ENCODE data around the gene ADAMTS7. TPM values are rescaled to one million over a fixed set of nuclear protein-coding genes. Genes with fewer than 3 reads are reported as not detected.

ADAMTS7 gene
- total RNA-seq, 1 experiment from 2014 or later, result 1.1 TPM

GRCh38 chr15:78715930-78716329 lies 95.3 kb downstream of the ADAMTS7 start:
- H3K27me3 Mint-ChIP-seq (ENCODE audit: insufficient read depth, unreplicated experiment), result peaks cover 4% of the 10 kb centered on the region
- BruUV-seq (replicated peaks), result no TSS peak
- no peaks in the 10 kb centered on the region for H3K36me3 Mint-ChIP-seq (ENCODE audit: insufficient read depth, unreplicated experiment)
- ChIA-PET POLR2A (no interaction called here), CTCF (no interaction called here)
- no peak overlapping the region for H3K4me3 Mint-ChIP-seq (ENCODE audit: unreplicated experiment)
- H3K4me1 Mint-ChIP-seq (ENCODE audit: low read depth, unreplicated experiment), result no peaks in the 10 kb centered on the region
- no peaks in the 10 kb centered on the region for H3K36me3 ChIP-seq (ENCODE audit: control insufficient read depth, insufficient read depth, low read length)
- H3K4me1 ChIP-seq, result no peaks in the 10 kb centered on the region
- no peak for TF ChIP-seq CTCF (IDR thresholded peaks at IDR 0.05; ENCODE audit: insufficient read depth in 1 of 2, low read depth in 1 of 2, low read length in 1 of 2, severe bottlenecking in 1 of 2, unreplicated experiment in 1 of 2)
- intact Hi-C loops (cut with micrococcal nuclease; ENCODE audit: unreplicated experiment), result no loop called here
- no peak for DNase-seq
- peaks cover 15% of the 10 kb centered on the region for H3K9me3 Mint-ChIP-seq (ENCODE audit: unreplicated experiment)
- no peak overlapping the region for H3K4me3 ChIP-seq (ENCODE audit: low read depth, low read length)
- no peaks in the 10 kb centered on the region for H3K27me3 ChIP-seq (replicated peaks; ENCODE audit: control insufficient read depth, insufficient read depth, low read length)
- no peaks in the 10 kb centered on the region; the same call in 1 of the 2 replicates for H3K9me3 ChIP-seq
- no peak overlapping the region for H3K27ac Mint-ChIP-seq (ENCODE audit: unreplicated experiment)

GRCh38 chr15:78715434-78715833 lies 95.8 kb downstream of the ADAMTS7 start:
- Mint-ChIP-seq H3K27me3 (ENCODE audit: insufficient read depth, unreplicated experiment) (peaks cover 4% of the 10 kb centered on the region), H3K4me3 (ENCODE audit: unreplicated experiment) (no peak overlapping the region), H3K36me3 (ENCODE audit: insufficient read depth, unreplicated experiment) (no peaks in the 10 kb centered on the region), H3K27ac (ENCODE audit: unreplicated experiment) (no peak overlapping the region), H3K4me1 (ENCODE audit: low read depth, unreplicated experiment) (no peaks in the 10 kb centered on the region), H3K9me3 (ENCODE audit: unreplicated experiment) (peaks cover 15% of the 10 kb centered on the region)
- Histone ChIP-seq H3K36me3 (ENCODE audit: control insufficient read depth, insufficient read depth, low read length) (no peaks in the 10 kb centered on the region), H3K9me3 (no peaks in the 10 kb centered on the region; the same call in 1 of the 2 replicates), H3K27me3 (replicated peaks; ENCODE audit: control insufficient read depth, insufficient read depth, low read length) (no peaks in the 10 kb centered on the region), H3K4me3 (ENCODE audit: low read depth, low read length) (no peak overlapping the region), H3K4me1 (no peaks in the 10 kb centered on the region)
- no TSS peak for BruUV-seq (replicated peaks)
- POLR2A ChIA-PET, result no interaction called here
- no peak for DNase-seq
- CTCF ChIA-PET, result no interaction called here
- intact Hi-C loops (cut with micrococcal nuclease; ENCODE audit: unreplicated experiment), result no loop called here
- TF ChIP-seq CTCF (IDR thresholded peaks at IDR 0.05; ENCODE audit: insufficient read depth in 1 of 2, low read depth in 1 of 2, low read length in 1 of 2, severe bottlenecking in 1 of 2, unreplicated experiment in 1 of 2), result no peak

- Histone ChIP-seq H3K27me3 (replicated peaks; ENCODE audit: control insufficient read depth, insufficient read depth, low read length) (no peaks in the 10 kb centered on the region), H3K4me3 (ENCODE audit: low read depth, low read length) (no peak overlapping the region), H3K4me1 (no peaks in the 10 kb centered on the region), H3K9me3 (no peaks in the 10 kb centered on the region; the same call in 1 of the 2 replicates), H3K36me3 (ENCODE audit: control insufficient read depth, insufficient read depth, low read length) (no peaks in the 10 kb centered on the region)
- Mint-ChIP-seq H3K27ac (ENCODE audit: unreplicated experiment) (no peak overlapping the region), H3K4me3 (ENCODE audit: unreplicated experiment) (no peak overlapping the region), H3K9me3 (ENCODE audit: unreplicated experiment) (peaks cover 15% of the 10 kb centered on the region), H3K27me3 (ENCODE audit: insufficient read depth, unreplicated experiment) (peaks cover 4% of the 10 kb centered on the region), H3K36me3 (ENCODE audit: insufficient read depth, unreplicated experiment) (no peaks in the 10 kb centered on the region), H3K4me1 (ENCODE audit: low read depth, unreplicated experiment) (no peaks in the 10 kb centered on the region)
- TF ChIP-seq CTCF (IDR thresholded peaks at IDR 0.05; ENCODE audit: insufficient read depth in 1 of 2, low read depth in 1 of 2, low read length in 1 of 2, severe bottlenecking in 1 of 2, unreplicated experiment in 1 of 2), result no peak
- no TSS peak for BruUV-seq (replicated peaks)
- no peak for DNase-seq
- POLR2A ChIA-PET, result no interaction called here
- intact Hi-C loops (cut with micrococcal nuclease; ENCODE audit: unreplicated experiment), result no loop called here
- CTCF ChIA-PET, result no interaction called here
Measured at GRCh38 chr15:78714890-78715289, 96.4 kb downstream of the ADAMTS7 start.

All from Caco-2 (cell line).